PC-9 (cell line): ENCODE results near the gene ADIG. TPM values are rescaled to one million over a fixed set of nuclear protein-coding genes. Genes with fewer than 3 reads are reported as not detected.

ENCODE experiments used
- BruUV-seq: library from RNA; stranded (reverse); fragments of 400-500 nt; replicated peaks from 2 replicates; lab custom pipeline; 2021; lab: Mats Ljungman, UMichigan
- CTCF ChIA-PET: fragments of 300-600 bp; sonication (Branson Sonifier 250); formaldehyde crosslinking; loops from one replicate; lab custom pipeline; 2022; ENCODE audit warnings: antibody characterized with exemption; lab: Charles Lee
- POLR2A ChIA-PET: fragments of 300-600 bp; sonication (Branson Sonifier 250); formaldehyde crosslinking; loops from one replicate; lab custom pipeline; 2022; ENCODE audit warnings: antibody characterized with exemption; ENCODE audit not compliant: unreplicated experiment; lab: Charles Lee
- DNase-seq, 2 experiments: peaks; one replicate each; pipeline versions ENCODE4 v3.0.0 to v3.0.0-alpha.2; 2015 to 2022; ENCODE audit warnings: mixed read lengths in 1 of 2
- H2AFZ ChIP-seq: fragments of 200-600 bp; sonication (generic); 2 replicates; pipeline ENCODE4 v1.8.1; 2017; ENCODE audit warnings: antibody characterized with exemption
- H3F3A ChIP-seq: fragments of 200-600 bp; sonication (generic); 2 replicates; pipeline ENCODE4 v1.8.1; 2017; ENCODE audit warnings: antibody characterized with exemption, mild to moderate bottlenecking, low read depth; ENCODE audit not compliant: insufficient read depth
- H3K27ac ChIP-seq: fragments of 200-600 bp; sonication (generic); 2 replicates; pipeline ENCODE4 v1.6.1; 2016; ENCODE audit warnings: mixed run types
- H3K27me3 ChIP-seq: fragments of 200-600 bp; sonication (generic); 2 replicates; pipeline ENCODE4 v1.6.1; 2016; ENCODE audit warnings: low read depth, mixed run types; ENCODE audit not compliant: insufficient read depth
- H3K36me3 ChIP-seq: fragments of 200-600 bp; sonication (generic); 2 replicates; pipeline ENCODE4 v1.6.1; 2016; ENCODE audit warnings: low read depth, mixed run types
- H3K4me1 ChIP-seq: fragments of 200-600 bp; sonication (generic); replicated peaks from 2 replicates; pipeline ENCODE4 v1.6.1; 2016; ENCODE audit warnings: mixed run types; ENCODE audit not compliant: insufficient read depth
- H3K4me2 ChIP-seq: fragments of 200-600 bp; sonication (generic); 2 replicates; pipeline ENCODE4 v1.6.1; 2017; ENCODE audit warnings: mixed run types
- H3K4me3 ChIP-seq: fragments of 200-600 bp; sonication (generic); 2 replicates; pipeline ENCODE4 v1.6.1; 2016; ENCODE audit warnings: mixed run types
- H3K79me2 ChIP-seq: fragments of 200-600 bp; sonication (generic); 2 replicates; pipeline ENCODE4 v1.6.1; 2017; ENCODE audit warnings: low read depth, mixed run types
- H3K9me2 ChIP-seq: fragments of 200-600 bp; sonication (generic); 2 replicates; pipeline ENCODE4 v1.8.1; 2017; ENCODE audit warnings: mild to moderate bottlenecking; ENCODE audit not compliant: insufficient read depth
- H3K9me3 ChIP-seq: fragments of 200-600 bp; sonication (generic); 2 replicates; pipeline ENCODE4 v1.8.1; 2016; ENCODE audit warnings: low read depth; ENCODE audit not compliant: insufficient read depth
- H4K20me1 ChIP-seq: fragments of 200-600 bp; sonication (generic); 2 replicates; pipeline ENCODE4 v1.8.1; 2017; ENCODE audit not compliant: insufficient read depth
- CTCF ChIP-seq: fragments of 200-600 bp; sonication (generic); conservative IDR thresholded peaks from 2 replicates; pipeline ENCODE4 v1.6.1; 2017; ENCODE audit warnings: mixed run types, antibody characterized with exemption, mild to moderate bottlenecking, moderate library complexity
- EZH2 ChIP-seq: fragments of 200-600 bp; sonication (generic); IDR thresholded peaks from 2 replicates; pipeline ENCODE4 v1.8.0; 2017; ENCODE audit warnings: antibody characterized with exemption, low read depth
- intact Hi-C: fragments of 100-400 bp; cut with micrococcal nuclease; formaldehyde crosslinking; loops from one replicate; pipeline ENCODE4 v1.10.0; 2022; ENCODE audit not compliant: unreplicated experiment
- total RNA-seq: library from RNA; stranded (reverse); gene quantifications from 2 replicates; pipeline ENCODE4 v1.2.3, GENCODE V29; 2021

ADIG gene
- total RNA-seq, 1 experiment from 2014 or later = not detected

DNA sequence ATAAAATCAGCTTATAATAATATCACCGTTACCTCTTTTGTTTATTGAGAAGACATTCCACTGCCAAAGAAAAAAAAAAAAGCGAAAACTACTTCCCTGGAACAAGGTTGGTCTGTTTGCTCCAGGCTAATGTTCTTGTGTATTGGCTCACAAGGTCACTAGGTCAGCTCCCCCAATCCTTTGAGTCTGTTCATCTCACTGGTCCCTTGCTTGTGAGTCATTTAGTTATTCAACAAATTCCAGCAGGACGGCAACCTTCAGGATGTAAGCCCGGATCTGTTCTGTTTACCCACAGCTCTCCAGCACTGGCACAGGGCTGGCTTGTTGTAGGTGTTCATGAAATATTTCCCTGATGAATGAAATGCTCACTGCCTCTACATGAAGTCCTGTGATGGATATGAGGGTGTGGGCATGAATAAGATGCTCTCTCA lies 23.9 kb downstream of the ADIG start:
- Histone ChIP-seq H2AFZ (no peak overlapping the region), H3K27me3 (no peaks in the 10 kb centered on the region), H3F3A (peaks cover 22% of the 10 kb centered on the region), H3K9me3 (no peaks in the 10 kb centered on the region), H4K20me1 (no peaks in the 10 kb centered on the region), H3K4me3 (no peak overlapping the region), H3K27ac (peak overlapping the region; percentile 63), H3K36me3 (no peaks in the 10 kb centered on the region), H3K4me1 (peaks cover 57% of the 10 kb centered on the region), H3K79me2 (no peaks in the 10 kb centered on the region), H3K9me2 (no peaks in the 10 kb centered on the region), H3K4me2 (peak overlapping the region; percentile 18; the same call in 1 of the 2 replicates)
- CTCF ChIA-PET = interaction anchor here (1.4 kb wide), 1 partner anchor 12 kb away, joined by 3 read pairs; no protein-coding TSS in a partner anchor
- no peak for TF ChIP-seq EZH2
- TF ChIP-seq CTCF = no peak
- DNase-seq = peak; percentile 70 to 99
- intact Hi-C loops = no loop called here
- BruUV-seq = no TSS peak
- POLR2A ChIA-PET = interaction anchor here (0.7 kb wide), 1 partner anchor 143 kb away, joined by 6 read pairs; the partner anchor contains the start of gene ACTR5

- TF ChIP-seq CTCF = no peak
- no peak for TF ChIP-seq EZH2
Observed at GRCh38 chr20:38607351-38607750, 26.4 kb downstream of the ADIG start.

GRCh38 chr20:38608188-38608587 lies 27.2 kb downstream of the ADIG start:
- TF ChIP-seq EZH2 (no peak), CTCF (no peak)
- H3K27me3 ChIP-seq = no peaks in the 10 kb centered on the region
- DNase-seq = no peak
- H3K27ac ChIP-seq = no peak overlapping the region
- no peaks in the 10 kb centered on the region for H3K9me2 ChIP-seq
- no peaks in the 10 kb centered on the region for H3K9me3 ChIP-seq
- intact Hi-C loops = no loop called here
- BruUV-seq = no TSS peak
- H2AFZ ChIP-seq = no peak overlapping the region
- H4K20me1 ChIP-seq = no peaks in the 10 kb centered on the region
- no peak overlapping the region for H3K4me2 ChIP-seq
- H3F3A ChIP-seq = peaks cover 31% of the 10 kb centered on the region
- H3K4me1 ChIP-seq = peaks cover 52% of the 10 kb centered on the region
- no peaks in the 10 kb centered on the region for H3K36me3 ChIP-seq
- CTCF ChIA-PET = no interaction called here
- H3K79me2 ChIP-seq = no peaks in the 10 kb centered on the region
- POLR2A ChIA-PET = no interaction called here
- H3K4me3 ChIP-seq = no peak overlapping the region

More at GRCh38 chr20:38607351-38607750, 26.4 kb downstream of the ADIG start:
- Histone ChIP-seq H3K9me2 (no peaks in the 10 kb centered on the region), H3F3A (peaks cover 31% of the 10 kb centered on the region), H3K36me3 (no peaks in the 10 kb centered on the region), H3K4me3 (no peak overlapping the region), H4K20me1 (no peaks in the 10 kb centered on the region), H3K27me3 (no peaks in the 10 kb centered on the region), H3K9me3 (no peaks in the 10 kb centered on the region), H3K27ac (no peak overlapping the region), H2AFZ (no peak overlapping the region), H3K4me2 (no peak overlapping the region), H3K79me2 (no peaks in the 10 kb centered on the region), H3K4me1 (peaks cover 50% of the 10 kb centered on the region)
- ChIA-PET POLR2A (no interaction called here), CTCF (no interaction called here)
- no TSS peak for BruUV-seq
- intact Hi-C loops = no loop called here
- no peak for DNase-seq
